Suprapubic skin (tissue), 4 donors: ENCODE data around the gene IGFBP7. TPM values are rescaled to one million over a fixed set of nuclear protein-coding genes. Genes with fewer than 3 reads are reported as not detected.

Experiments used
- DNase-seq, 2 donors: peaks; one replicate each; pipeline ENCODE4 v3.0.0-alpha.2; 2019; ENCODE audit warnings: low spot score in 2 of 2
- H3K27ac ChIP-seq: fragments of 200-600 bp; sonication (generic); one replicate; pipeline ENCODE4 v1.5.1; 2019
- H3K27me3 ChIP-seq: fragments of 200-600 bp; sonication (generic); one replicate; pipeline ENCODE4 v1.5.1; 2019
- H3K36me3 ChIP-seq: fragments of 200-600 bp; sonication (generic); one replicate; pipeline ENCODE4 v1.5.1; 2019
- H3K4me1 ChIP-seq: fragments of 200-600 bp; sonication (generic); one replicate; pipeline ENCODE4 v1.5.1; 2019
- H3K4me3 ChIP-seq: fragments of 200-600 bp; sonication (generic); one replicate; pipeline ENCODE4 v1.5.1; 2019; ENCODE audit warnings: mild to moderate bottlenecking
- H3K9me3 ChIP-seq: fragments of 200-600 bp; sonication (generic); one replicate; pipeline ENCODE4 v1.5.1; 2019
- EP300 ChIP-seq: sonication (generic); formaldehyde crosslinking; IDR thresholded peaks from one replicate; pipeline ENCODE4 v1.6.1; 2017; ENCODE audit warnings: antibody characterized with exemption
- POLR2A ChIP-seq, 2 donors: fragments of 450-650 bp; IDR thresholded peaks; one replicate each; pipeline ENCODE4 v1.6.1; 2017; ENCODE audit warnings: antibody characterized with exemption in 2 of 2, mild to moderate bottlenecking in 2 of 2, moderate library complexity in 2 of 2
- POLR2AphosphoS5 ChIP-seq, 3 donors: sonication (generic); formaldehyde crosslinking; IDR thresholded peaks; one replicate each; pipeline ENCODE4 v1.6.1; 2017; ENCODE audit warnings: antibody characterized with exemption in 3 of 3
- WGBS: methylation state at CpG from one replicate; pipeline ENCODE4 v1.1.5; 2018; 5-methylcytosine and 5-hydroxymethylcytosine counted together
- total RNA-seq, 4 donors: library from RNA; depleted of rRNA; stranded (reverse); fragments of >200 nt; gene quantifications; one replicate each; pipeline ENCODE4 v1.1.0, GENCODE V29; 2016
- TF ChIP-seq, protein P1 (sequence below), 2 donors: fragments of 200-600 bp in 1 of 2; fragments of 450-650 bp in 1 of 2; sonication (generic) in 1 of 2; IDR thresholded peaks; one replicate each; pipeline ENCODE4 v1.5.1; 2016 to 2019; ENCODE audit warnings: antibody characterized with exemption in 2 of 2, mild to moderate bottlenecking in 1 of 2, moderate library complexity in 1 of 2

IGFBP7 gene
- total RNA-seq, 4 donors from 2014 or later, result 85.3 to 152 (median 125) TPM

DNA sequence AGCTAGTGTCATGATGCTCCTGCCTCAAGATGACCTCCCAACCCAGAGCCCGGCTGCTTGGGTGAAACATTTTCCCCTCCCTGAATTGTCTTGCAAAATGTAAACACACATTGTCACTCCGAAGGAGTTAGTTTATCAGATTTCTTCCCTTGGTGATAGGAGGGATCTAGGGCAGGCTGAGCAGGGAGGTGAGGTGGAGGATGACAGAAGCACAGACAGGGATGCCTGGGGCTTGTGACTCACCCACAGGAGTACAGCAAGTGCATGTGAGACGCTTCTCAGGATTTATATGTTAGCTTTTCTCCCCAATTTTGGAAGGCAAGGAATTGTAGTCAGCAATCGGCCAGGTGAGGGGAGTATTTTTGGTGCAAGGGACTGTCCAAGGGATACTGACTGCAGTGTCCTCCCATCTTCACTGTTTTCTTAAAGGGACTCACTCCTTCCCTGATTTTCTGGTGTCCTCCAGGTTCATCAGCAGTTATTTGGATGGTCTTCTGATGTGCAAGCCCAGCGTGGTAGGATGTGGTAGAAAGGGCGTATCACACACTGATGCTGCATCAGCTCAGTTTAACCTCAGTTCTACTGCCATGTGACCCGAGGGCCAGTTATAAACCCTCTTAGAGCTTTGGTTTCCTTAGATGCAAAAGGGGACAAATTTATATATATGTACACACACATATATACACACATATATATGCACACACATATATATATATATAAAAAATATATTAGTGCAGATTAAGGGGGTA, 46.2 kb upstream of the IGFBP7 start:
- no peaks in the 10 kb centered on the region for H3K4me1 ChIP-seq
- H3K4me3 ChIP-seq, result no peak overlapping the region
- WGBS, result 83% methylated on average over 7 of the region's 7 CpGs
- TF ChIP-seq POLR2AphosphoS5 (IDR thresholded peaks at IDR 0.05) (no peak), POLR2A (IDR thresholded peaks at IDR 0.05) (no peak), EP300 (no peak)
- TF ChIP-seq, protein P1, sequence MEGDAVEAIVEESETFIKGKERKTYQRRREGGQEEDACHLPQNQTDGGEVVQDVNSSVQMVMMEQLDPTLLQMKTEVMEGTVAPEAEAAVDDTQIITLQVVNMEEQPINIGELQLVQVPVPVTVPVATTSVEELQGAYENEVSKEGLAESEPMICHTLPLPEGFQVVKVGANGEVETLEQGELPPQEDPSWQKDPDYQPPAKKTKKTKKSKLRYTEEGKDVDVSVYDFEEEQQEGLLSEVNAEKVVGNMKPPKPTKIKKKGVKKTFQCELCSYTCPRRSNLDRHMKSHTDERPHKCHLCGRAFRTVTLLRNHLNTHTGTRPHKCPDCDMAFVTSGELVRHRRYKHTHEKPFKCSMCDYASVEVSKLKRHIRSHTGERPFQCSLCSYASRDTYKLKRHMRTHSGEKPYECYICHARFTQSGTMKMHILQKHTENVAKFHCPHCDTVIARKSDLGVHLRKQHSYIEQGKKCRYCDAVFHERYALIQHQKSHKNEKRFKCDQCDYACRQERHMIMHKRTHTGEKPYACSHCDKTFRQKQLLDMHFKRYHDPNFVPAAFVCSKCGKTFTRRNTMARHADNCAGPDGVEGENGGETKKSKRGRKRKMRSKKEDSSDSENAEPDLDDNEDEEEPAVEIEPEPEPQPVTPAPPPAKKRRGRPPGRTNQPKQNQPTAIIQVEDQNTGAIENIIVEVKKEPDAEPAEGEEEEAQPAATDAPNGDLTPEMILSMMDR (IDR thresholded peaks at IDR 0.05), result no peak
- H3K9me3 ChIP-seq, result no peaks in the 10 kb centered on the region
- H3K27ac ChIP-seq, result no peak overlapping the region
- H3K36me3 ChIP-seq, result no peaks in the 10 kb centered on the region
- no peak for DNase-seq
- peaks cover 2% of the 10 kb centered on the region for H3K27me3 ChIP-seq

DNA sequence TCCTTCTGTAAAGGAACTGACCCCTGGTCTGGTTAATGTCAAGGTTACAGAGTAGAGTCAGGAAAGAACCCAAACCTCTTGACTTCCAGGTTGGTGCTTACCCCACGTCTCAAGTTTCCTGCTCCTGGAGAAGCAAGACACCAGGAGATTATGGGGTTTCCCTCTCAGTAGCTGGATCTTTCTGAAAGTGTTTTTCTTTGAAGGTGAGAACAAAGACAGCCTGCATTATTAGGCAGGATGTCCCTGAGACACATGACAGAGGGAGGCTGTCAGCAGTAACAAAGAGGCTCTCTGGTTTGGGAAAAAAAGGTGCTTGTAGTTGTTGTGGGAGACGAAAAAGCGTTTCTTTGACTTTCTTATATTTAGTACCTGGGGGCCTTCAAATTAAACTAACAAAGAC, 44.7 kb upstream of the IGFBP7 start:
- Histone ChIP-seq H3K4me1 (no peaks in the 10 kb centered on the region), H3K9me3 (no peaks in the 10 kb centered on the region), H3K36me3 (no peaks in the 10 kb centered on the region), H3K27me3 (peaks cover 2% of the 10 kb centered on the region), H3K27ac (no peak overlapping the region), H3K4me3 (no peak overlapping the region)
- DNase-seq, result no peak
- TF ChIP-seq, protein P1 (IDR thresholded peaks at IDR 0.05), result no peak
- no peak for TF ChIP-seq POLR2A (IDR thresholded peaks at IDR 0.05)
- no peak for TF ChIP-seq POLR2AphosphoS5 (IDR thresholded peaks at IDR 0.05)
- TF ChIP-seq EP300, result no peak
- 75% methylated on average over 3 of the region's 3 CpGs for WGBS

DNA sequence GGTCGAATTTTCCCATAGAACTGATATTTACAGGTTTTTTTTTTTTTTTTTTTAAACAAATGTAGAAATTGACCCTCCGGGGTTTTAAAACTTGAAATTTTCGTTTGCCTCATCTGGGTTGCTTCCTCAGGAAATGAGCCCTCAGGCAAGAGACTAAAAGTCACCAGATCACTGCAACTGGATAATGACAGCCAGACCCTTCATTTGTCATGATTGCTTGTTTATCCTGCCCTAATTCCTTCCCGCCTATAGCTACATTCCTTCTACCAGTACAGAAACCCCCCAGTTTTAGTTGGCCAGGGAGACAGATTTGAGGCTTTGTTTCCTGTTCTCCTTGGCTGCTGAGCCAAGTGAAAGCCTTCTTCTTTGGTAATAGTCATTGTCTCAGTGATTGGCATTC, 44.0 kb upstream of the IGFBP7 start:
- H3K27ac ChIP-seq, result no peak overlapping the region
- no peaks in the 10 kb centered on the region for H3K36me3 ChIP-seq
- H3K27me3 ChIP-seq, result peaks cover 2% of the 10 kb centered on the region
- 22% methylated on average over 4 of the region's 4 CpGs for WGBS
- no peak for DNase-seq
- H3K4me1 ChIP-seq, result no peaks in the 10 kb centered on the region
- no peak overlapping the region for H3K4me3 ChIP-seq
- TF ChIP-seq EP300, result no peak
- H3K9me3 ChIP-seq, result no peaks in the 10 kb centered on the region

DNA sequence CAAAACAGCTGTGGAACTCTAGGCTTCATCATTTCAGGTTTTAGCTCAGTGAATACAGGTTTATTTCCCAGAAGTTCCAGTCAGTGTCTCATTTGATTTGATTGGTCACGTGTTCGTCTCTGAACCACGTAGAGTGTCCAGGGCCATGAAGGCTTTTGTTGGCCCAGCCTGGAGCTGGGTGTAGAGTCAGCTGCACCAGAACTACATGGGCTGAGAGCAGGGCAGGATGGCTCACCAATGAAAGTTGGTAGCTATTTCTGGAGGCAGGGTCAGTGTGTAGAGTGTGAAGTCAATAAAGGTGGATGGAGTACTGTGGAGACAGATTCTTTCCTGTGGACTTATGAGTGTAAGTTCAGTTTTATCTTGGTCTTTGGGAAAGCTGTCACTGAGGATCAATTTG, 43.0 kb upstream of the IGFBP7 start:
- Histone ChIP-seq H3K4me1 (no peaks in the 10 kb centered on the region), H3K4me3 (no peak overlapping the region), H3K36me3 (no peaks in the 10 kb centered on the region), H3K9me3 (no peaks in the 10 kb centered on the region), H3K27me3 (peaks cover 2% of the 10 kb centered on the region), H3K27ac (no peak overlapping the region)
- 86% methylated on average over 3 of the region's 3 CpGs for WGBS
- no peak for DNase-seq
- TF ChIP-seq POLR2A (IDR thresholded peaks at IDR 0.05), result no peak
- TF ChIP-seq POLR2AphosphoS5 (IDR thresholded peaks at IDR 0.05), result no peak
- TF ChIP-seq, protein P1 (IDR thresholded peaks at IDR 0.05), result no peak
- TF ChIP-seq EP300, result no peak

DNA sequence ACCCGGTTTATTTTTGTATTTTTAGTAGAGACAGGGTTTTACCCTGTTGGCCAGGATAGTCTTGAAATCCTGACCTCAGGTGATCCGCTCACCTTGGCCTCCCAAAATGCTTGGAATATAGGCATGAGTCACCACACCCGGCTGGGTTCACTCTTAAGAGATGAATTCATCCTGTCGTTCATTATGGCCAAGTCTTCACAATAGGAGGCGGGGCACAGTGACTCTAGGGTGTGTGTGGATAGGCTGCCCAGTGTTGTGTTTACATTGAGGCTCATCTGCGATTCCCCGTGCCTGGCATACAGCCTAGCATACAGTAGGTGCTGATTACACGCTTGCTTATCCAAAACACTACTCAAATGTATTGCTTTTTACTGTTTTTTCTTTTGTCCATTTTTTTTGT, 41.3 kb upstream of the IGFBP7 start:
- H3K9me3 ChIP-seq, result no peaks in the 10 kb centered on the region
- peaks cover 2% of the 10 kb centered on the region for H3K27me3 ChIP-seq
- TF ChIP-seq EP300 (no peak), POLR2A (IDR thresholded peaks at IDR 0.05) (no peak), POLR2AphosphoS5 (IDR thresholded peaks at IDR 0.05) (no peak)
- TF ChIP-seq, protein P1 (IDR thresholded peaks at IDR 0.05), result no peak
- no peak overlapping the region for H3K4me3 ChIP-seq
- 53% methylated on average over 8 of the region's 8 CpGs for WGBS
- no peaks in the 10 kb centered on the region for H3K36me3 ChIP-seq
- no peak overlapping the region for H3K27ac ChIP-seq
- no peaks in the 10 kb centered on the region for H3K4me1 ChIP-seq
- no peak for DNase-seq
